GM12872 (cell line): ENCODE measurements around the gene EGF.

Experiments used
- CTCF ChIP-seq: IDR thresholded peaks from 3 replicates; pipeline ENCODE4 v1.5.1; 2011; ENCODE audit warnings: low read depth, mild to moderate bottlenecking, low read length, moderate library complexity; ENCODE audit not compliant: insufficient read depth

EGF gene

GRCh38 chr4:110009550-110009949 lies 96.9 kb downstream of the EGF start:
- no peak for TF ChIP-seq CTCF

GRCh38 chr4:110010797-110011196 lies 98.1 kb downstream of the EGF start:
- no peak for TF ChIP-seq CTCF

GRCh38 chr4:110012917-110013316 lies 100.2 kb downstream of the EGF start:
- TF ChIP-seq CTCF: no peak

GRCh38 chr4:110014233-110014632 lies 101.5 kb downstream of the EGF start:
- TF ChIP-seq CTCF: no peak

- TF ChIP-seq CTCF: no peak
Measured at GRCh38 chr4:110019153-110019552, 106.5 kb downstream of the EGF start.

GRCh38 chr4:110020139-110020538 lies 107.5 kb downstream of the EGF start:
- no peak for TF ChIP-seq CTCF

GRCh38 chr4:110020646-110021443 lies 108.2 kb downstream of the EGF start:
- no peak for TF ChIP-seq CTCF
